Nephron (organoid): ENCODE measurements around the gene ASB16.

Source experiments
- H3K27ac Mint-ChIP-seq, 3 experiments: 2 replicates each; pipeline ENCODE4 v1.8.0; 2020; ENCODE audit warnings: mixed read lengths in 3 of 3, mild to moderate bottlenecking in 2 of 3, moderate library complexity in 1 of 3
- H3K27me3 Mint-ChIP-seq: 2 replicates; pipeline ENCODE4 v1.8.0; 2021; ENCODE audit warnings: low read depth, mild to moderate bottlenecking, moderate library complexity, mixed read lengths
- H3K36me3 Mint-ChIP-seq: 2 replicates; pipeline ENCODE4 v1.8.0; 2020; ENCODE audit warnings: low read depth, mixed read lengths
- H3K4me1 Mint-ChIP-seq: 2 replicates; pipeline ENCODE4 v1.8.0; 2020; ENCODE audit warnings: mixed read lengths
- H3K4me3 Mint-ChIP-seq, 3 experiments: 2 replicates each; pipeline ENCODE4 v1.8.0; 2020; ENCODE audit warnings: mild to moderate bottlenecking in 3 of 3, mixed read lengths in 3 of 3, moderate library complexity in 2 of 3
- H3K9me3 Mint-ChIP-seq: 2 replicates; pipeline ENCODE4 v1.8.0; 2020; ENCODE audit warnings: mixed read lengths
- CTCF ChIP-seq, 3 experiments: fragments of 200-600 bp; sonication (generic); IDR thresholded peaks; one replicate each; pipeline ENCODE4 v1.5.0; 2021; ENCODE audit warnings: antibody characterized with exemption in 3 of 3; ENCODE audit not compliant: unreplicated experiment in 3 of 3

ASB16 gene

GRCh38 chr17:44209786-44210341, 39.4 kb downstream of the ASB16 start:
- Mint-ChIP-seq H3K27ac (peak overlapping the region in 1 of 3 experiments; percentile 39), H3K4me1 (peaks cover 16% of the 10 kb centered on the region), H3K4me3 (no peak overlapping the region), H3K9me3 (no peaks in the 10 kb centered on the region), H3K36me3 (peaks cover 51% of the 10 kb centered on the region), H3K27me3 (no peaks in the 10 kb centered on the region)
- TF ChIP-seq CTCF (IDR thresholded peaks at IDR 0.05; ENCODE audit: unreplicated experiment in 3 of 3): no peak

DNA sequence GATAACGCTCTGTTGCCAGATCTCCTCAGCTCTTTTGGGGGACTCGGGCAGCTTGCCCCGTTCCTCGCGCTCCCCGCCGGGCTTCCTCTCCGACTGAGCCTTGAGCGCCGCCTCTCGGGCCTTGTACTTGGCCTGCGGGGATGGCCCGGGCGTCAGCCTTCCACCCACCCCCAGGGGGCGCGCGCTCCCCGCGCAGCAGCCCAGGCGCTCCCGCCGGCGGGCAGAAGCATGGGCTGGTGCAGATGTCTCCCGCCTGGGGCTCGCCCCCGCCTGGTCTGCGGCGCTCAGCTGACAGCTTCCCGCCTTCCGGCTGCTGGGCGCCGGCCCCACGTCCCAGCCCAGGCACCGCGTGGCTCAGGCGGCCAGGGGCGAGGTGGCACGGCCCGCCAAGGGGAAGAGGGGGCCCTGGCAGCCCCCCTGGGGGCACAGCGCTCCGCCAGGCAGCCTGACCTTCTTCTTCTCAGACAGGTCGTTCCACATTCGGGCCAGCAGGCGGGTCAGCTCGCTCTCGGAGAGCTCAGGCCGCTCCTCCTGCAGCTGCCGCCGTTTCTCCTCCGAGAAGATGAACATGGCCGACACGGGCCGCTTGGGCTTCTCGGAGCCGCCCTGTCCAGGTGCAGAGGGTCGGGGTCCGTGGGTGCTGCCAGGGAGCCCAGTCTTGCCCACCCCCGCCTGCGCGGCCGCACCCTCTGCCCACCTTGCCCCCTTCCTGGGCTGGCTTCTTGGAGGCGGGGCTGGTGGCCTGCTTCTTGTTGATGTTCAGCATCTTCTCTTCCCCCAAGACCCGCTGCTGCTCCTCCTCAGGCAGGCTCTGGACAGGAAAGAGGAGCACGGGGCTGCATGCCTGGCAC, 40.1 kb downstream of the ASB16 start:
- H3K27ac Mint-ChIP-seq: peak overlapping the region in 1 of 3 experiments; percentile 39
- H3K9me3 Mint-ChIP-seq: no peaks in the 10 kb centered on the region
- peaks cover 58% of the 10 kb centered on the region for H3K36me3 Mint-ChIP-seq
- no peak overlapping the region for H3K4me3 Mint-ChIP-seq
- H3K4me1 Mint-ChIP-seq: peaks cover 16% of the 10 kb centered on the region
- TF ChIP-seq CTCF (IDR thresholded peaks at IDR 0.05; ENCODE audit: unreplicated experiment in 3 of 3): peak; percentile 95 to 98 (median 98)
- H3K27me3 Mint-ChIP-seq: no peaks in the 10 kb centered on the region

DNA sequence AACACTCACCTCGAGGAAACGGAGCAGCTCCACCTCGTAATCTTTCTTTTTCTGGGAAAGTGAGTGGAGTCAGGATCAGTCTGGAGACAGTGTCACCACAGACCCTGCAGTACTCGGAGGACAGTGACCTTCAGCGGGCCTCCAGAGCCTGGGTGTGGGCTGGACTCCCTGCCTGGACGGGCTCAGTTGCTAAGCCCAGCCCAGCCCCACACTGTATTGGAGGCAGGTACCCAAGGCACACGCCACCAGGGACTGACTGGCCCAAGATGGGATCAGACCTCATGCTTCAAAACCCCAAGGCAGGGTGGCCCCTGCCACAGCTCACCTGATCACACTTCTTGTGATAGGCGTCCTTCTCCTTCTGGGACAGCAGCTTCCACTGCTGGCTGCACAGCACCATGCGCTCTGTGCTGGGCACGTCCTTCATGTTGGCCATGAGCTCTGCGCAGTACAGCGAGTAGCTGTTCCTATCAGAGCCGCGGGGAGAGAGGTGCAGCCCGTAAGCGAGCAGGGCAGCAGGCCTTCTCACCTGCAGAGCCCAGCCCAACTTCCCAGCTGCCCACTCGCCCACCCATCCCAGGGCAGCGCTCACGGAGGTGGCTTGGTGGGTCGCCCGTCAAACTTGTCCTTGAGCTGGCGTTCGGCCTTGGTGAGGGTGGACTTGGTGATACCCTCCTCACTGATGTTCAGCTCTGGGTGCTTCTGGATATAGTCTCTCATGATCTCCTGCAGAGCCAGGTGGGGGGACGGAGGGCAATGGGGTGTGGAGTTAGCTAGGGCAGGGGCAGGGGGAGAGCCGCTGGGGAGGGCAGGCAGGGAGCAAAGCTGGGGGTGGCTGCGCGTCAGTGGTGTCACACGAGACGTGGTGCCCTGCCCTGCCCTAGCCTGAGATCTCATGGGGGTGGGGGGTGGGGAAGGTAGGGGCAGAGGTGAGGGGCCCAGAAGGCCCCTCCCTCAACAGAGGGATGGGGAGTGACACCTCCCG, 41.1 kb downstream of the ASB16 start:
- Mint-ChIP-seq H3K9me3 (no peaks in the 10 kb centered on the region), H3K4me1 (peaks cover 17% of the 10 kb centered on the region), H3K27me3 (no peaks in the 10 kb centered on the region), H3K36me3 (peaks cover 63% of the 10 kb centered on the region), H3K27ac (no peak overlapping the region), H3K4me3 (no peak overlapping the region)
- TF ChIP-seq CTCF (IDR thresholded peaks at IDR 0.05; ENCODE audit: unreplicated experiment in 3 of 3): no peak

GRCh38 chr17:44212507-44213402, 42.3 kb downstream of the ASB16 start:
- Mint-ChIP-seq H3K27me3 (no peaks in the 10 kb centered on the region), H3K4me3 (no peak overlapping the region), H3K27ac (peak overlapping the region in 1 of 3 experiments; percentile 66), H3K9me3 (no peaks in the 10 kb centered on the region), H3K4me1 (peaks cover 27% of the 10 kb centered on the region), H3K36me3 (peaks cover 68% of the 10 kb centered on the region)
- no peak for TF ChIP-seq CTCF (IDR thresholded peaks at IDR 0.05; ENCODE audit: unreplicated experiment in 3 of 3)
